GM13976 (cell line): Measurements from ENCODE around the gene NR2C2.

ENCODE experiments used
- DNase-seq: peaks from one replicate; pipeline ENCODE4 v3.0.0; 2012; ENCODE audit warnings: low spot score
- CTCF ChIP-seq: IDR thresholded peaks from 2 replicates; pipeline ENCODE4 v1.5.1; 2012; ENCODE audit warnings: borderline replicate concordance, mild to moderate bottlenecking; ENCODE audit not compliant: insufficient read depth; ENCODE audit errors: extremely low read depth, missing control alignments, control extremely low read depth
- in situ Hi-C: fragments of 300-500 bp; cut with MboI; formaldehyde crosslinking; loops from one replicate; pipeline ENCODE4 v1.12.0; 2022; ENCODE audit warnings: low sequenced_read_pairs, mixed read lengths, inconsistent platforms; ENCODE audit not compliant: unreplicated experiment

NR2C2 gene

GRCh38 chr3:14943042-14943441 is 4.3 kb upstream of the NR2C2 start:
- no peak for DNase-seq
- in situ Hi-C loops = no loop called here
- TF ChIP-seq CTCF = no peak

DNA sequence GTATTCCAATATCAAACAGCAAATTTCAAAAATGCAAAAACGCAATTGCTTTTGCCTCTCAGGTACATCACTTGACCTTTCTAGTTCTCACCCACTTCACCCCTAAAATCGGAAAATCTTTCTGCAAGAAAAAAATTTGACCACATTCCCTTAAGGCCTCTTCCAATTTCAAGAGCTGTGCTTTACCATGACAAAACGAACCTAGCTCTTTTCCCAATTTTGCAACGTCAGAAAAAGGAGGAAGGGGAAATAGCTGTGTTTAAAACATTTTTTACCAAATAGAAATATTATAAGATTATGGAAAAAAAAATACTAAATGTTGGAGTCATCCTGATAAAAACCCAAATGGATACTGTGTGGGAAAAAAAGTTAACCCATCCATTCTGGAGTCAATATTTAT is 1.1 kb upstream of the NR2C2 start:
- in situ Hi-C loops = no loop called here
- TF ChIP-seq CTCF = no peak
- no peak for DNase-seq

DNA sequence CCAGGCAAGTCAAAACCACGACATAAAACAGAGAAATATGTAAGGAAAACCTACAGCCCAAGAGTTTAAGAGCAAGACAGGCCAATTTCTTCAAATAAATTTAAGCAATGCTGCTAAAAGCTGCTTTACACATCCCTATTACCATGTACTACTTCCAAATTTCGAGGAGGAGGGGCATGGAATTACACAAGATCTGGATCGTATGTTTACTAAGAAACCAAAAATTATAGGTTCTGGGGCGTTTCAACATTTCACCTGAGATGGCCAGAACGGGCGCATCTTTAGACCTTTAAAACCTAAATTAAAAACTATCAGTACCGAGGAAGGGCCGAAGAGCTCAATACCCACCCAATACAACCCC is 664 bp upstream of the NR2C2 start:
- no peak for DNase-seq
- in situ Hi-C loops = no loop called here
- no peak for TF ChIP-seq CTCF

GRCh38 chr3:14947886-14948608 is 664 bp downstream of the NR2C2 start:
- peak; percentile 99 for DNase-seq
- in situ Hi-C loops = no loop called here
- no peak for TF ChIP-seq CTCF

DNA sequence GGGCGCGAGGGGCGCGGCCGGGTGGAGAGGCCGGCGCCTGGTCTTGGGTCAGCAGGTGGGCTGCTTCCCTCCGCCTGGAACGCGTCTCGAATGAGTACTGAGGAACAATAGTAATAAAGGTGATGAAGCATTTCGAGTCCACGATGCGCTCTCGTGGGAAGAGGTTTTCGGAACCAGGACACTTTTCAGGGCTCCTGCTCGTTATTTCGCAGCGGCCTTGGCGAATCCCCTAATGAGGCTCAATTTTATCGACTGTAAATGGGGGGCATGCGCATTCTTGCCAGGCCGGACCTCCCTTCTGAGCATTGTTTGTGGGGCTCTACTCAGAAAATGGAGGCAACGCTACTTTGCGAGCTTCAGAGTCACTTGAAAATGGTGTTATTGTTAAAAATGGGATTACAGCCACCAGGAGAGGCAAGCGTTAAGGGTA is 1.2 kb downstream of the NR2C2 start:
- DNase-seq = no peak
- in situ Hi-C loops = no loop called here
- no peak for TF ChIP-seq CTCF

GRCh38 chr3:14949126-14949525 is 1.7 kb downstream of the NR2C2 start:
- no peak for DNase-seq
- in situ Hi-C loops = no loop called here
- no peak for TF ChIP-seq CTCF
